ENCODE measurements around the gene PITPNM1. TPM values are rescaled to one million over a fixed set of nuclear protein-coding genes. Genes with fewer than 3 reads are reported as not detected.

The PITPNM1 gene
- total and polyA plus RNA-seq, 2 experiments from 2014 or later = 9.1 to 57.1 TPM

GRCh38 chr11:67499808-67500483 is 5.2 kb downstream of the PITPNM1 start:
- Histone ChIP-seq H3K79me2 (replicated peaks; ENCODE audit: insufficient read depth) (no peaks in the 10 kb centered on the region), H3K4me3 (no peak overlapping the region), H3K4me1 (ENCODE audit: insufficient read depth) (peaks cover 5% of the 10 kb centered on the region), H3K4me2 (no peak overlapping the region), H4K20me1 (replicated peaks; ENCODE audit: insufficient read depth) (peaks cover 10% of the 10 kb centered on the region; the same call in 1 of the 2 replicates), H3K27me3 (ENCODE audit: insufficient read depth) (no peaks in the 10 kb centered on the region; the same call in 1 of the 2 replicates), H3K9me2 (ENCODE audit: insufficient read depth) (no peaks in the 10 kb centered on the region), H3K36me3 (ENCODE audit: insufficient read depth) (peaks cover 4% of the 10 kb centered on the region; the same call in 1 of the 2 replicates), H3K27ac (ENCODE audit: low read depth) (no peak overlapping the region), H2AFZ (no peak overlapping the region), H3F3A (replicated peaks; ENCODE audit: low read depth) (no peaks in the 10 kb centered on the region)
- TF ChIP-seq JUNB (IDR thresholded peaks at IDR 0.05; ENCODE audit: unreplicated experiment) (no peak), ETS1 (IDR thresholded peaks at IDR 0.05) (no peak), REST (IDR thresholded peaks at IDR 0.05; ENCODE audit: unreplicated experiment) (no peak), EZH2phosphoT487 (IDR thresholded peaks at IDR 0.05; ENCODE audit: unreplicated experiment) (no peak), EZH2 (IDR thresholded peaks at IDR 0.05; ENCODE audit: low read depth, unreplicated experiment) (no peak), ZNF114 (CRISPR knock-in tag; IDR thresholded peaks at IDR 0.05) (no peak), ZNF462 (CRISPR knock-in tag; IDR thresholded peaks at IDR 0.05) (no peak), POLR2AphosphoS5 (IDR thresholded peaks at IDR 0.05; ENCODE audit: low read depth) (no peak), STAT1 (IDR thresholded peaks at IDR 0.05; ENCODE audit: unreplicated experiment) (no peak), CREB1 (CRISPR knock-in tag; IDR thresholded peaks at IDR 0.05; ENCODE audit: low read depth) (no peak), ZNF331 (CRISPR knock-in tag; IDR thresholded peaks at IDR 0.05; ENCODE audit: low read depth) (no peak), CTCF (conservative IDR thresholded peaks at IDR 0.05; ENCODE audit: low read depth in 2 of 2) (no peak), NANOG (IDR thresholded peaks at IDR 0.05; ENCODE audit: borderline replicate concordance) (no peak)
- Mint-ChIP-seq H3K36me3 (ENCODE audit: low read depth) (peaks cover 9% of the 10 kb centered on the region; the same call in 2 of the 3 replicates), H3K9me3 (no peaks in the 10 kb centered on the region; the same call in 2 of the 3 replicates), H3K27ac (no peak overlapping the region), H3K4me3 (no peak overlapping the region), H3K4me1 (peaks cover 7% of the 10 kb centered on the region; the same call in 2 of the 3 replicates), H3K27me3 (ENCODE audit: insufficient read depth, low read depth, poor library complexity) (peaks cover 15% of the 10 kb centered on the region)
- ATAC-seq (no peak), DNase-seq (ENCODE audit: low spot score) (no peak)
